Right forelimb (tissue), 1 donor: Measurements from ENCODE around the gene OARD1.
"Not testable (repeated sequence)": the region's sequence is repeated elsewhere in the genome, so short reads cannot be mapped to it uniquely, and the experiment has no call there.

Experiments used
- DNase-seq: peaks from one replicate; pipeline ENCODE4 v3.0.0-alpha.2; 2018

Gene OARD1

GRCh38 chr6:41025966-41026530 lies 46.1 kb downstream of the OARD1 start:
- no peak for DNase-seq

GRCh38 chr6:41023114-41023513 lies 49.0 kb downstream of the OARD1 start:
- DNase-seq: no peak

- DNase-seq: no peak
Observed at GRCh38 chr6:41022294-41022693, 49.9 kb downstream of the OARD1 start.

GRCh38 chr6:41021832-41022231 lies 50.3 kb downstream of the OARD1 start:
- DNase-seq: no peak

GRCh38 chr6:41017663-41018062 lies 54.5 kb downstream of the OARD1 start:
- DNase-seq: no peak

GRCh38 chr6:41015860-41016259 lies 56.3 kb downstream of the OARD1 start:
- not testable (repeated sequence) for DNase-seq

GRCh38 chr6:41014780-41015179 lies 57.4 kb downstream of the OARD1 start:
- DNase-seq: no peak
